HT1080 (cell line): ENCODE measurements around the gene P3H4. TPM values are rescaled to one million over a fixed set of nuclear protein-coding genes. Genes with fewer than 3 reads are reported as not detected.

Experiments
- DNase-seq: peaks from one replicate; pipeline ENCODE4 v3.0.0-alpha.2; 2015; ENCODE audit warnings: low read depth
- total RNA-seq: library from RNA; depleted of rRNA; stranded (reverse); fragments of >200 nt; shearing (Covaris generic); gene quantifications from 2 replicates; pipeline ENCODE4 v1.2.3, GENCODE V29; 2014; rRNA removed

The P3H4 gene
- total RNA-seq, 1 experiment from 2014 or later, result 71.9 TPM

DNA sequence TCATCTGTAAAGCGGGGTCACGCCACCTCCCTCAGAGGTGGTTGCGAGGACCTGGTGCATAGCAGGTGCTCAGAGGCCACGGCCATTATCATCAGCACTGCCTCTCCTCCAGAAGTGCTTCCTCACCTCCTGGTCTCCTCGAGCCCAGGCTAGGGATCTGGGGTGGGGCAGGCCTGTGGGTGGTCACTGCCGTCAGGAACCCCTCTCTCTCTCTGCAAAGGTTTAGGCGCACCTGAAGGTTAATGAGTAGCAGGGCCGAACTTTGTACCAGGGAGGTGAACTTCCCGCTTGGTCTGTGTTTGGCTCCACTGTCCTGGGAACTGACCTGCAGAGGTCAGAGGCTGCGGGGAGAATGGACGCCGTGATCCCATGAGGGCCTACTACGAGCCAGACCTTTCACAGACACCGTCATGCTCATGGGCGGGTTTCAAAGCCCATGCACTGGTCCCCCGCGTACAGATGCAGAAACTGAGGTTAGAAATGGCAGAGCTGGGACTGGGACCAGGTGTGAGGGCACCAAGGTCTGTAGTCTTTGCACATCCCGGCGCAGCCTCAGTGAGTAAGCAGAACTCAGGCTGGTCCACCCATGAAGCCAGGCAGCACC is 39.1 kb downstream of the P3H4 start:
- no peak for DNase-seq

DNA sequence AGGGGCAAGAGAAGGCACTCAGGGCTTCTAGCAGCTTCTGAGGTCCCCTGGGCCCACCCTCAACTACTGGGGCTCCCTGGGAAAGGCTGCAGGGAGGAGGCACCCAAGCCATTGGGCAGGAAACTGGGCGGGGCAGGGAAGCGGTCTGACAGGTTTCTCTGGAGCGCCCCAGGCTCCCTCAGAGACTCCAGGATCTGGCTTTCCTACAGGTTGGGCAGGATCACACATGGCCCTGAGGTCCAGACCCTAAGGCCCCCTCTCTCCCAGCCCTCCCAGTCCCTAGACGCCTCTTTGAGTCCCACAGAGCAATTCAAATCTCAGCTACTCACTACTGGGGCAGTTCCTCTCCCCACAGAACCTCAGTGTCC is 39.5 kb downstream of the P3H4 start:
- DNase-seq, result no peak

DNA sequence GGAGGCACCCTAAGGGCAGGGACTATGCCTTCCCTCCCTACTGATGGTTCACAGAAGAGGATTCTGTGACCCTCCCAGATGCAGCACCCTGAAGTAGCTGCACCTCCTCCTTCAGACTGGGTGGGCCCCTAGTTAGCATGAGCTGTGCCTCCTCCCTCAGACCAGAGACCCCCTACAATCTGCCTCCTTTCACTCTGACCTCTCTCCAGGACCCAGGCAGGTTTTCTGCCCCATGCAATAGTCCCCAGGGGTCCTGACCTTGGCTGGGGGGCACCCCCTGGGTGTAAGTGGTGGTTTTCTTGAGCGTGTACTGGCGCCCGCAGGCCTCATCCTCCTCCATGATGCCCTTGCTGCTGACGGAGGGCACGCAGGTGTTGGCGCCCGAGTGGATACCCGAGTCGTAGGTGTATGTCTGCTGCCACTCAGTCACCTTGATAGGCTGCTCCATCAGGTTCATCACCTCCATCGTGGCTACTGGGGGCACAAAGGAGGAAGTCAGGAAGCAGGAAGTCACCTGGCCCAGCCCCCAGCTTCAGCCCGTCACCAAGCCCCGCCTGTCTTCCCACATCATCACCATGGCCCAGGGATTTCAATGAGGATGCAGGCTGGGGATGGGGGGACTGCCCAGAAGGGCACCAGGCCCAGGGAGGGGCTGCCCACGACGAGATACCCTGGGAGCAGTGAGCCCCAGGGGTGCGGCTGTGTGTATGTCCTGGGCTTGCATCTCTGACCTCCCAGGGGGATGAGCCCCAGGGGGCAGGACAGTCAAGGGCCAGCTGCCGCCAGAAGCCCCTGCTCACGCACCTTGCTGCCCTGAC is 40.2 kb downstream of the P3H4 start:
- DNase-seq, result no peak

DNA sequence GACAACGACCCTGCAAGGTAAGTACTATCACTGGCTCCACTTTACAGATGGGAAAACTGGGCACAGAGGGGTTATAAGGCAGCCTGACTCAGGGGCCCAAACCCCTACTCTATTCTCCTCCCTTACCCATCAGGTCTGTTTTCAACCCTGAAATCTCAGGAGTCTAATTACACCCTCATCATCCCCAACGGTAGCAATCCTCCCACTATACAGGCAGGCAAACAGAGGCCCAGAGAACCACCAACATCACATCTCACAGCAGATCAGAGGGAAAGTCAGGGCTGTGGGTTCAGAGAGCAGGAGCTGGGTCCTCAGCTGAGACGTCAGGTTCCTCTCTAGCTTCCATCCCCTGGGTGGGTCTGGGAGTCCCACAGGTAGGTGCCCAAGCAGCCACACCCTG is 41.8 kb downstream of the P3H4 start:
- DNase-seq, result no peak

DNA sequence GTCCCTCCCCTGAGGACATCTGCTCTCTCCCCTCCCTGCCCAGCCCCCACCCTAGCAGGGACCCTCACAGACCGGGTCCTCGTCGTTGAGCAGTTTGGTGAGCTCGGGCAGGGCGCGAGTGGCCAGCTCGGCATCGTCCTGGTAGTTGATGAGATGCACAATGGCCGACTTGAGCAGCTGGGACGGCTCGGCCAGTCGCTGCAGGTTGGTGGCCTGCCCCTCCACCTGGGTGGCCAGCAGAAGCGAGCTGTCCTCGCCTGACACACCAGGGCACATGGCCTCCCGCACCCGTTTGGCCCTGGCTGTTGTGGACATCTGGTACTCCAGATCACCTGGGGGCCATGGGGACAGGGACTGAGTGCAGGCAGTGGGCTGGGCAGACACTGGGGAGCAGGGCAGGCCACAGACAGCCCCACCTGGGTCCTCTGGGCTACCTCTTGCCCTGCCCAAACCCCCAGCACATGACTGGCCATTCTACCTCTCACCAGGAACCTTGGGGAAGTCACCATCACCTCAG is 42.3 kb downstream of the P3H4 start:
- no peak for DNase-seq

DNA sequence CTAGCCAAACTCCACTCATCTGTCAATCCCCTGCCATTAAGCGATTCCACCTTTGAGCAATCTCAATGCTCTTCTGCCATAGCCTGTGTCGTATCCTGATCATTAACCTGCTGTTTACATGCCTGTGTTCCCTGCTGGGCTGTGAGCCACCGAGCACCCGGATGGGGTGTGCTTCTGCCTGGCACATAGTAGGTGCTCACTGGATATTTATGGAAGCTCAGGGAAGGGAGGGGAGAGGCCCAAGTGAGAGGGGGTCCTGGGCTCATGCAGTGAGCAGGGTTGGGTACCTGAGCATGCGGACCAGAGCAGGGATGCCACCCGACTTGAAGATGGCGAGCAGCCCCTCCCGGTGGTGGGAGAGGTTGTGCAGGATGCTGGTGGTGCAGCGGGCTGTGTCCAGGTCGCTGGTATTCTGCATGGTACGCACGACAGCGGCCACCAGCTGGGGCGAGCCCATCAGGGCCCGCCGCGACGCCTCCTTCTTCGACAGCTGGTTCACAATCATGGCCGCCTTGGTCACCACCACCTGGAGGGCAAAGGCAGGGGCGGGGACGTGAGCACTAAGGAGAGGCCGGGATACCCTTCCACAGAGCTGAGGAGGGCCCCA is 43.0 kb downstream of the P3H4 start:
- no peak for DNase-seq

DNA sequence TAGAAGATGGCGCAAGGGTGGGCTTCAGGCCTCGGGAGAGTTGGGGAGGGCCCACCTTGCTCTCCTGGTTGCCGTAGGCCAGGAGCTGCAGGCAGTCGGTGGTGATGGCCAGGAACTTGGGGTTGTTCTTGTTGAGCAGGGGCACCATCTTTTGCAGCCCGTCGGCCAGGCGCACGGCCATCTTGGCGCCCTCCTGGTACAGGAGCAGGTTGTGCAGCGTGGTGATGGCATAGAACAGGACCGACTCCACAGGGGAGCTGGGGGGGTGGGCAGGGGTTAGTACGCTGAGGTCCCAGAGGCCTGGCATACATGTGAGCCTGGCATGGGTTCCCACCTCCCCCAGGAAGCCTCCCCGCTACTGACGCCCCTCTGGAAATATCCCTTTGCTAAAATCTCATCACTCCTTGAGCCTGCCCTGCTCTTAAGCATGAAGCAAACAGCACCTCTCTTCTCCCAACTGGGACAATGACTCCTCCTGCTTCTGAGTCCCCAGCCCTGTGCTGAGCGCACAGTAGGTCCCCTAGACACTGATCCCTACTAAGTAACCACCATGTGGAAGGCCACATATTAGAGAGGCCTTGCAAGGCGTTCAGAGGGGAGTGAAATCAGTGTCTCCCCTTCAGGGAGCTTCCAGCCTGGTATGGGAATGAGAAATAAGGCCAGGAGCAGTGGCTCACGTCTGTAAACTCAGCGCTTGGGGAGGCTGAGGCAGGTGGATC is 44.3 kb downstream of the P3H4 start:
- DNase-seq, result no peak

DNA sequence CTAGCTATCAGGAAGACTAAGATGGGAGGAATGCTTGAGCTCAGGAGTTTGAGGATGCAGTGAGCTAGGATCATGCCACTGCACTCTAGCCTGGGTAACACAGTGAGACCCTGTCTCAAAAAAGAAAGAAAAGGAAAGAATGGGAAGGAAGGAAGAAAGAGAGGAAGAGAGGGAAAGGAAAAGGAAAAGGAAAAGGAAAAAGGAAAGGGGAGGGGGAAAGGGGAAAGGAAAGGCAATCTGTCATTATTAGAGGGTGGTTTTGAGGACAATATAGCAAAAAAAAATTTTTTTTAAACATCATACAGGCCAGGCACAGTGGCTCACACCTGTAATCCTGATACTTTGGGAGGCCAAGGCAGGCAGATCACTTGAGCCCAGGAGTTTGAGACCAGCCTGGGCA is 45.6 kb downstream of the P3H4 start:
- DNase-seq, result no peak

DNA sequence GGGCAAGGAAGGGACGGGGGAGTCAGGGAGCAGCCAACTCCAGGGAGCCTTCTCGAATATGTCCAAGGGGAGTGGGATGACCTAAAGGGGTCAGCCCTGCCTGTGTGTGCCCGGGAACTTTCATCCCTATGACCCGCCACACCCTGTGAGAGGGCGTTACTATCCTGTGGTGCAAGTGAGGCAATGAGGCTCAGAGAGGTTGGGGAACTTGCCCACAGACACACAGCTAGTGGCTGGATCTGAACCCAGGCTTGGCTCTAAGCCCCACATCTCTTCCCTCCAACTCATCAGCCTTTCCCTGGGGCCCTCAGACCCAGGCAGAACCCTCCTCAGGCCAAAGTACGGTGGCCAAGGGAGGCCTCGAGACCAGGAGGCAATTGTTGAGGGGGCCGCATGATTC is 48.4 kb downstream of the P3H4 start:
- DNase-seq, result no peak

DNA sequence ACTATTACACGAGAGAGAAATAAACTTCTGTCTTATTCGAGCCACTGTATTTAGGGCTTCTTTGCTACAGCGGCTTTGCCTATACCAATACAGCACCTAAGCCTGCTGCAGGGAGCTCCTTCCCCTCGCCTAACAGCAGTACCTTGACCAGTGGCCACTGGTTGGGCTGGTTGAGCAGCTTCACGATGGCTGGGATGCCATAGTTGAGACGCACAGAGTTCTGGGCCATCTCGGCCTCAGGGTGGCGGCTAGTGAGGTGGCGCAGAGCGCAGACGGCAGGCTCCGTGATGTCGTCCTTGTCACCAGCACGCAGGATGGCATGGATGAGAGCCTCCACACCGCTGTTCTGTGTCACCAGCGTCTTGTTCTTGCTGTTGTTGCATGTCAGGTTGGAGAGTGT is 48.9 kb downstream of the P3H4 start:
- DNase-seq, result no peak

DNA sequence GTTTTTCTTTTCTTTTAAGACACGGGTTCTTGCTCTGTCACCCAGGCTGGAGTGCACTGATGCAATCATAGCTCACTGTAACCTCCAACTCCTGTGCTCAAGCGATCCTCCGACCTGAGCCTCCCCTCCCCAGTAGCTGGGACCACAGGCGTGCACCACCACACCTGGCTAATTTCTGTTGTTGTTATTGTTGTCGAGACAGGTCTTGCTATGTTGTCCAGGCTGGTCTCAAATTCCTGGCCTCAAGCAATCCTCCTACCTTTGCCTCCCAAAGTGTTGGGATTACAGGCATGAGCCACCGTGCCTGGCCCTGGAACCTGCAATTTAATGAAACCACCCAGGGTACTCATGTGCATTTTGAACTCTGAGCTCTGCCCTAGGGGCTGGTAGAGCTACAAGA is 49.4 kb downstream of the P3H4 start:
- no peak for DNase-seq

DNA sequence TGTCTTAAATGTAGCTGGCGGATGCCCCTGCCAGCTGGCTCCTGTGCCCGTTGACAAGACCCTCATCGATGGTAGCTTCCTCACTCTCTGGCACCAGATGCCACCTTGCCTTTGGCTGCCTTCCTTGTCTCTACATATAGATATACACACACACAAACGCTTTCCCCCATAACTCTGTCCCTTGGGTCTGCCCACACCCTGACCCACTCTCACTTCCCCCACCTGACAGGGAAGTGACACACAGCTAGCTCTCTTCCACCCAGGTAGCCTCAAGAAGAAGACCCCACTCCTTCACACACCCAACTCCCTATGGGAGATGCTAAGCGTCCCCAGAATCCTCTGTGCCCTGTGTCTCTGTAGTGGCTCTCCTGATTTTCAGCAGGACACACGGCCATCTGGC is 50.9 kb downstream of the P3H4 start:
- DNase-seq, result no peak

DNA sequence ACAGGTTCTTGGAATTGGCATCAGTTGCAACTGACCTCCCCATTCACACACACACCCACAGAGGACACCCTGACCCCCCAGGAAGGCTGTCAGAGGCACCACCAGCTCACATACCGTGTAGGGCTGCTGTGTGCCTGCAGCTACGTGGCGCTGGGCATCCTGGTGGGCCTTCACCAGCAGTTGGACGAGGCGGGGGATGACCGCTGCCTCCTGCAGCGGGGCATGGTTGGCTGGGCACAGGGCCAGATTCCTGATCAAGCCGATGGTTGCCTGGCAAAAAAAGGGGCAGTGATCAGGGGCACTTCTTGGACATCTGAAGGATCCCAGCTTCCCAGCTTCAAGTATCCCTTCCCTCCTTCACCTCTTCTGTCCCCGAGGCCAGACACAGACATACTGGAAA is 53.1 kb downstream of the P3H4 start:
- no peak for DNase-seq

DNA sequence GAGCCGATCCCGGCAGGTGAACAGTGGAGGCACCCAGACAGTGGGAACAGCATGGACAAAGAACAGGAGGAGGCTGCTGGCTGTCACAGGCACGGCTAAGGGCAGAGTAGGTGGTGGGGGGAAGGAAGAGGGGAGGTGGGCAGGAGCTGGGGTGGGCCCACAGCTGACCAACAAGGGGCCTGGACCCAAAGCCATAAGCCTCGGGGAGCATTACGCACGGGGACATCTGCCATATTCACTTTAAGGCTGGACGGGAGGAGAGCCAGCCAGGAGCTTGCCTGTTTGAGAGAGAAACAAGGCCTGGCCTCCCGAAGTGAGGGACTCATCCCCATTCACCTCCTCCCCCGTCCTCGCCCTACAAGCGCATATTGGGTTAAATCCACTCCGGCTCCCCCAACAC is 57.7 kb downstream of the P3H4 start:
- no peak for DNase-seq

Other genes starting within 250 kb of the P3H4 start
- gene KRT9, start 239.9 kb downstream of the P3H4 start, total RNA-seq, result not detected in 2 replicates
- 0.05 TPM in 1 of 2 replicates, not detected in the other for gene KRT14, start 225.1 kb downstream of the P3H4 start, total RNA-seq
- not detected in 2 replicates for gene KRT16, start 199.2 kb downstream of the P3H4 start, total RNA-seq
- 0.72 and 1.6 TPM in 2 replicates for gene KRT17, start 187.4 kb downstream of the P3H4 start, total RNA-seq
- gene EIF1, start 123.1 kb downstream of the P3H4 start, total RNA-seq, result 78.2 and 312 TPM in 2 replicates
- not detected in 2 replicates for gene GAST, start 99.6 kb downstream of the P3H4 start, total RNA-seq
- gene HAP1, start 77.3 kb downstream of the P3H4 start, total RNA-seq, result 0.10 TPM in 1 of 2 replicates, not detected in the other
- gene JUP, start 25.2 kb downstream of the P3H4 start, total RNA-seq, result 1.6 and 4.0 TPM in 2 replicates
- 199 and 204 TPM in 2 replicates for gene FKBP10, start 1.1 kb upstream of the P3H4 start, total RNA-seq
- gene NT5C3B, start 24.3 kb upstream of the P3H4 start, total RNA-seq, result 56.2 and 73.8 TPM in 2 replicates
- gene KLHL10, start 25.9 kb upstream of the P3H4 start, total RNA-seq, result not detected in 2 replicates
- gene KLHL11, start 53.5 kb upstream of the P3H4 start, total RNA-seq, result 25.1 and 26.3 TPM in 2 replicates
- gene ACLY, start 107.0 kb upstream of the P3H4 start, total RNA-seq, result 205 and 226 TPM in 2 replicates
- 0.10 TPM in 1 of 2 replicates, not detected in the other for gene ODAD4, start 118.7 kb upstream of the P3H4 start, total RNA-seq
- 41.7 and 66.7 TPM in 2 replicates for gene CNP, start 154.8 kb upstream of the P3H4 start, total RNA-seq
- 133 and 150 TPM in 2 replicates for gene DNAJC7, start 205.5 kb upstream of the P3H4 start, total RNA-seq
- 47.5 and 53.2 TPM in 2 replicates for gene NKIRAS2, start 208.1 kb upstream of the P3H4 start, total RNA-seq
- 0.23 TPM in 2 replicates for gene C17orf113, start 238.7 kb upstream of the P3H4 start, total RNA-seq